GM12892 (cell line): ENCODE results near the gene SLAMF9.

ENCODE experiments used
- POLR2A ChIP-seq: IDR thresholded peaks from 2 replicates; pipeline ENCODE4 v1.6.1; 2011; ENCODE audit warnings: low read depth, low read length, control low read depth
- TAF1 ChIP-seq: IDR thresholded peaks from 2 replicates; pipeline ENCODE4 v1.6.1; 2011; ENCODE audit warnings: low read depth, mild to moderate bottlenecking, control low read depth, low read length, borderline replicate concordance

GRCh38 chr1:159941141-159941540, 12.9 kb downstream of the SLAMF9 start:
- TF ChIP-seq TAF1, result no peak
- TF ChIP-seq POLR2A, result no peak
